H1 (cell line): ENCODE results near the gene TENT4B. TPM values are rescaled to one million over a fixed set of nuclear protein-coding genes. Genes with fewer than 3 reads are reported as not detected.

Experiments
- CTCF ChIA-PET: fragments of 300-600 bp; sonication (Branson Sonifier 250); formaldehyde crosslinking; loops from one replicate; lab custom pipeline; 2021; ENCODE audit not compliant: partially characterized antibody; lab: Charles Lee
- POLR2A ChIA-PET: fragments of 300-600 bp; sonication (Branson Sonifier 250); formaldehyde crosslinking; loops from one replicate; lab custom pipeline; 2021; ENCODE audit warnings: inconsistent platforms; ENCODE audit not compliant: partially characterized antibody; lab: Charles Lee
- DNase-seq, 2 experiments: peaks; one replicate each; pipeline versions ENCODE4 v3.0.0 to v3.0.0-alpha.2; 2010 to 2022; ENCODE audit warnings: low spot score in 2 of 2, low read depth in 1 of 2, mixed read lengths in 1 of 2
- FAIRE-seq: peaks from 2 replicates; lab custom pipeline; 2011; peaks lifted over from hg19 to GRCh38; lab: Jason Lieb, UNC
- H2AFZ ChIP-seq: 2 replicates; pipeline ENCODE4 v1.8.1; 2012; ENCODE audit warnings: low read length, inconsistent platforms
- H2AK5ac ChIP-seq: 2 replicates; pipeline ENCODE4 v1.6.1; 2013; ENCODE audit warnings: low read depth, low read length
- H2BK120ac ChIP-seq: replicated peaks from 2 replicates; pipeline ENCODE3; 2013; ENCODE audit warnings: low read depth, low read length, inconsistent platforms
- H2BK12ac ChIP-seq: 2 replicates; pipeline ENCODE4 v1.6.1; 2013; ENCODE audit warnings: low read depth, low read length
- H2BK15ac ChIP-seq: 2 replicates; pipeline ENCODE4 v1.6.1; 2013; ENCODE audit warnings: low read length
- H2BK20ac ChIP-seq: 2 replicates; pipeline ENCODE4 v1.6.1; 2013; ENCODE audit warnings: low read length
- H2BK5ac ChIP-seq: 2 replicates; pipeline ENCODE4 v1.6.1; 2013; ENCODE audit warnings: low read depth, low read length
- H3K14ac ChIP-seq: 2 replicates; pipeline ENCODE4 v1.6.1; 2013; ENCODE audit warnings: inconsistent platforms; ENCODE audit not compliant: insufficient read length
- H3K18ac ChIP-seq: 2 replicates; pipeline ENCODE4 v1.6.1; 2013; ENCODE audit warnings: low read length; ENCODE audit errors: extremely low read depth
- H3K23ac ChIP-seq: 2 replicates; pipeline ENCODE4 v1.6.1; 2013; ENCODE audit warnings: inconsistent platforms; ENCODE audit not compliant: insufficient read length
- H3K23me2 ChIP-seq: 2 replicates; pipeline ENCODE4 v1.6.1; 2013; ENCODE audit warnings: low read depth, low read length
- H3K27ac ChIP-seq: 2 replicates; pipeline ENCODE4 v1.6.1; 2011; ENCODE audit warnings: low read depth, low read length, inconsistent platforms
- H3K27me3 ChIP-seq, 4 experiments: replicated peaks in 1 of 4; 1 replicate in 1 of 4; 2 replicates in 3 of 4; pipeline versions ENCODE4 v1.6.1 to v1.8.1; 2011 to 2013; ENCODE audit warnings: low read length in 3 of 4, mild to moderate bottlenecking in 3 of 4, inconsistent platforms in 2 of 4, mixed read lengths in 2 of 4, moderate library complexity in 1 of 4; ENCODE audit not compliant: control insufficient read depth in 3 of 4, insufficient read depth in 3 of 4; ENCODE audit errors: extremely low read depth in 1 of 4
- H3K36me3 ChIP-seq, 4 experiments: 2 replicates each; pipeline versions ENCODE4 v1.6.1 to v1.8.1; 2011 to 2013; ENCODE audit warnings: mild to moderate bottlenecking in 4 of 4, low read length in 3 of 4, moderate library complexity in 2 of 4, control low read depth in 1 of 4, inconsistent platforms in 1 of 4; ENCODE audit not compliant: insufficient read depth in 4 of 4, control insufficient read depth in 2 of 4
- H3K4ac ChIP-seq: replicated peaks from 2 replicates; pipeline ENCODE3; 2013; ENCODE audit warnings: low read length, low read depth, mixed read lengths, inconsistent platforms; ENCODE audit not compliant: insufficient read length
- H3K4me1 ChIP-seq, 4 experiments: replicated peaks in 1 of 4; 1 replicate in 1 of 4; 2 replicates in 3 of 4; pipeline versions ENCODE4 v1.6.1 to v1.8.1; 2011 to 2013; ENCODE audit warnings: low read length in 3 of 4, inconsistent platforms in 2 of 4, mixed read lengths in 1 of 4; ENCODE audit not compliant: insufficient read depth in 4 of 4, control insufficient read depth in 3 of 4
- H3K4me2 ChIP-seq, 2 experiments: 2 replicates each; pipeline versions ENCODE4 v1.6.1 to v1.8.1; 2011 to 2013; ENCODE audit warnings: low read depth in 2 of 2, low read length in 2 of 2, control low read depth in 1 of 2, inconsistent platforms in 1 of 2, mild to moderate bottlenecking in 1 of 2; ENCODE audit not compliant: insufficient read depth in 1 of 2
- H3K4me3 ChIP-seq, 4 experiments: fragments of 200-600, 300-600 bp in 1 of 4; sonication (generic), shearing (Covaris generic), sonication (Bioruptor Twin) in 1 of 4; 2 replicates each; pipeline versions ENCODE4 v1.5.1 to v1.8.1; 2011 to 2016; ENCODE audit warnings: low read length in 4 of 4, low read depth in 3 of 4, control low read depth in 2 of 4, inconsistent platforms in 2 of 4, mild to moderate bottlenecking in 2 of 4, mixed read lengths in 1 of 4, moderate library complexity in 1 of 4; ENCODE audit not compliant: insufficient read depth in 2 of 4; ENCODE audit errors: extremely low read depth in 1 of 4
- H3K56ac ChIP-seq: replicated peaks from 2 replicates; pipeline ENCODE3; 2013; ENCODE audit warnings: low read depth, mild to moderate bottlenecking, mixed read lengths, low read length, inconsistent platforms; ENCODE audit not compliant: insufficient read length
- H3K79me1 ChIP-seq: 2 replicates; pipeline ENCODE4 v1.6.1; 2013; ENCODE audit warnings: low read depth, low read length, control low read depth
- H3K79me2 ChIP-seq, 2 experiments: 2 replicates each; pipeline versions ENCODE4 v1.6.1 to v1.8.1; 2012 to 2013; ENCODE audit warnings: low read length in 2 of 2, mild to moderate bottlenecking in 2 of 2, inconsistent platforms in 1 of 2; ENCODE audit not compliant: insufficient read depth in 2 of 2, control insufficient read depth in 1 of 2
- H3K9ac ChIP-seq, 4 experiments: replicated peaks in 1 of 4; 1 replicate in 1 of 4; 2 replicates in 3 of 4; pipeline versions ENCODE4 v1.6.1 to v1.8.1; 2011 to 2013; ENCODE audit warnings: low read depth in 3 of 4, low read length in 3 of 4, control low read depth in 2 of 4, mild to moderate bottlenecking in 2 of 4, moderate library complexity in 2 of 4, inconsistent platforms in 1 of 4; ENCODE audit errors: extremely low read depth in 1 of 4
- H3K9me3 ChIP-seq, 2 experiments: 2 replicates each; pipeline versions ENCODE4 v1.6.1 to v1.8.1; 2012 to 2013; ENCODE audit warnings: mild to moderate bottlenecking in 2 of 2, moderate library complexity in 2 of 2, control low read depth in 1 of 2, inconsistent platforms in 1 of 2, low read depth in 1 of 2, low read length in 1 of 2, mixed read lengths in 1 of 2; ENCODE audit not compliant: insufficient read depth in 2 of 2
- H4K20me1 ChIP-seq, 2 experiments: replicated peaks in 1 of 2; 2 replicates each; pipeline versions ENCODE3 to v1.8.1; 2011 to 2013; ENCODE audit warnings: inconsistent platforms in 2 of 2, low read length in 2 of 2, mild to moderate bottlenecking in 1 of 2; ENCODE audit not compliant: insufficient read depth in 2 of 2, control insufficient read depth in 1 of 2
- H4K5ac ChIP-seq: 2 replicates; pipeline ENCODE4 v1.6.1; 2013; ENCODE audit warnings: low read length, low read depth, mixed read lengths, inconsistent platforms; ENCODE audit not compliant: insufficient read length
- H4K8ac ChIP-seq: 2 replicates; pipeline ENCODE4 v1.8.0; 2013; ENCODE audit warnings: mild to moderate bottlenecking, moderate library complexity, low read length, inconsistent platforms; ENCODE audit not compliant: insufficient read depth; ENCODE audit errors: extremely low read depth
- H4K91ac ChIP-seq: replicated peaks from 2 replicates; pipeline ENCODE3; 2013; ENCODE audit warnings: low read length, mixed read lengths, inconsistent platforms; ENCODE audit not compliant: insufficient read length
- JUND ChIP-seq: IDR thresholded peaks from 2 replicates; pipeline ENCODE4 v1.6.1; 2011; ENCODE audit warnings: mild to moderate bottlenecking, improper control_type of control experiment, low read length
- SIX5 ChIP-seq: IDR thresholded peaks from 2 replicates; pipeline ENCODE4 v1.6.1; 2011; ENCODE audit warnings: mild to moderate bottlenecking, low read depth, low read length
- WGBS, 2 experiments: shearing (Covaris generic) in 1 of 2; methylation state at CpG; one replicate each; pipeline versions ENCODE4 v1.1.6 to v1.1.7; 2013 to 2015; ENCODE audit warnings: low lambda C conversion rate in 2 of 2, mixed read lengths in 2 of 2, inconsistent platforms in 1 of 2, low coverage in 1 of 2, missing lambda C conversion rate in 1 of 2; ENCODE audit not compliant: insufficient replicate concordance in 2 of 2, insufficient coverage in 1 of 2, insufficient read length in 1 of 2; ENCODE audit errors: extremely low coverage in 1 of 2, missing lambda C conversion rate in 1 of 2; 5-methylcytosine and 5-hydroxymethylcytosine counted together
- polyA plus RNA-seq, 7 experiments: library from polyadenylated mRNA; depleted of rRNA in 3 of 7; stranded (reverse) in 5 of 7; unstranded in 2 of 7; fragments of >200 nt in 5 of 7; fragments of 200-250 nt in 2 of 7; gene quantifications; 1 replicate in 5 of 7; 2 replicates in 1 of 7; 4 replicates in 1 of 7; pipeline versions ENCODE4 v1.2.1 to v1.2.3, GENCODE V29; 2011 to 2013; ENCODE audit warnings: missing spikeins in 2 of 7, mixed read lengths in 2 of 7
- total RNA-seq: library from RNA; stranded (reverse); fragmentation: NEBNext Ultra II Directional; extraction: Animal tissue kit (Norgen Biotek cat#: 25700); gene quantifications from 2 replicates; pipeline ENCODE4 v1.2.1, GENCODE V29; 2021

Gene TENT4B
- total and polyA plus RNA-seq, 2 of the 8 experiments (the other 6 are each of a cell fraction or from before 2014, with no cell fraction given), result 4.2 to 15.7 TPM

DNA sequence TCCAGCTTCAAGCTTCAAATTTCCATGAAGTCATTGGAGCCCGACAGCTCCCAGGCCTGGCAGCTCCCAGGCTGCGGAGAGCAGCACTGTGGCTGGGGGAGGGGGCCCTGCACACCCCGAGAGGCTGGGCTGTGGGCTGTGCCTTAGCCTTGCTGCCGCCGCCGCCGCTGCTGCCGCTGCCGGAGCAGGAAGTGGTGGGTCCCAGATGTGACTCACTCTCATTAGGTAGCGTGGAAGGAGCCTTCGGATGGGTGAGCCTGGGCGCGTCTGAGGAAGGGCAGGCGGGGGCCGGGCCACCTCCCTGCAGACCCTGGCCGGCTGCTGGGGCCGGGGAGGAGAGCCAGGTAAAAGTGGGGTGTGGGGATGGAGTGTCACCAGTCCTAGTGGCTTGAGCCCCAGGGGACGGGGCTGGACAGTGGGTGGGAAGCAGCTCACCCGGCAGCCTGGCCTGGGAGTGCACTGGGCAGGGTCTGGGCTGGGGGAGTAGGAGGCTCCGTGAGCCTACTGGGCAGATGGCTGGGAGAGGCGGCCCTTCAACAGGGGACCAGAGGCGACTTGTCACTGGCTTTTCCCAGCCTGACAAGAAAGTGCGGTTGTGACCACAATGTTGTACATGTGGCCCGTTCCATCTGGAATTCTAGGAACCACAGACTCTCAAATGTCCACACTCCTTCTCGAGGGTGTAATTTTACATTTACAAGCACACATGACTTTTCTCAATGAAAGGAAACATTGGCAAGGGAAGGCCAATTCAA, 113.4 kb downstream of the TENT4B start, which contains the start of gene ADCY7:
Gene ADCY7 (plus strand): TSS at position 215 of the 755 bp plus-strand sequence. CDS start 21,629 bp downstream, outside the sequence.
- no peak within 1 kb of the TSS for H2BK15ac ChIP-seq
- H4K8ac ChIP-seq, result peak within 1 kb of the TSS; percentile 89
- H3K27ac ChIP-seq, result no peak within 1 kb of the TSS
- H3K4me2 ChIP-seq, result peak within 1 kb of the TSS; percentile 25 to 45; a peak in 3 of 4 replicates
- peaks cover 0 to 2% of the 10 kb centered on the region in 2 experiments for H4K20me1 ChIP-seq
- no peak within 1 kb of the TSS for H3K9ac ChIP-seq
- no peak within 1 kb of the TSS; a peak in 1 of 8 replicates for H3K4me3 ChIP-seq
- H3K56ac ChIP-seq, result no peak within 1 kb of the TSS
- no peaks in the 10 kb centered on the region for H3K79me2 ChIP-seq
- DNase-seq, result no peak
- H3K4ac ChIP-seq, result no peak within 1 kb of the TSS
- no peaks in the 10 kb centered on the region for H3K23me2 ChIP-seq
- ChIA-PET CTCF (interaction anchor here (0.6 to 3.1 kb wide), 6 partner anchors 9 to 540 kb away, joined by 3 to 9 read pairs (median 3); no protein-coding TSS in a partner anchor), POLR2A (interaction anchor here (0.7 kb wide), 1 partner anchor 13 kb away, joined by 3 read pairs; no protein-coding TSS in a partner anchor)
- no peak for FAIRE-seq
- H3K79me1 ChIP-seq, result no peaks in the 10 kb centered on the region
- H3K27me3 ChIP-seq, result no peaks in the 10 kb centered on the region
- H2BK120ac ChIP-seq, result peak within 1 kb of the TSS; percentile 77
- peak within 1 kb of the TSS; percentile 64 for H4K91ac ChIP-seq
- H2AK5ac ChIP-seq, result no peak within 1 kb of the TSS
- H2BK12ac ChIP-seq, result peak within 1 kb of the TSS; percentile 6; the same call in 1 of the 2 replicates
- 0 out of 2 replicates have a peak within 1 kb of the TSS, but pooled peaks have one; percentile 78 for H2AFZ ChIP-seq
- no peaks in the 10 kb centered on the region for H3K9me3 ChIP-seq
- no peak within 1 kb of the TSS for H2BK5ac ChIP-seq
- 49% methylated on average over 21 of the region's 25 CpGs; no CpG with 5 or more reads in 1 of the 2 experiments for WGBS, 2 experiments
- peak; percentile 31; the same call in 1 of the 2 replicates for TF ChIP-seq JUND
- no peak for TF ChIP-seq SIX5
- H3K23ac ChIP-seq, result no peak within 1 kb of the TSS
- peak within 1 kb of the TSS; percentile 40 for H4K5ac ChIP-seq
- H3K36me3 ChIP-seq, result no peaks in the 10 kb centered on the region
- H3K14ac ChIP-seq, result no peak within 1 kb of the TSS
- H2BK20ac ChIP-seq, result no peak within 1 kb of the TSS; the same call in 1 of the 2 replicates
- peaks cover 0 to 12% (median 8%) of the 10 kb centered on the region in 4 experiments; a peak in 6 of 7 replicates for H3K4me1 ChIP-seq
- H3K18ac ChIP-seq, result peak within 1 kb of the TSS; percentile 83
